Transverse colon (tissue), 4 donors: Measurements from ENCODE around the gene PPM1N.

Experiments used
- CTCF ChIP-seq, 5 experiments: fragments of 200-600 bp in 3 of 5; fragments of 450-650 bp in 2 of 5; sonication (generic) in 3 of 5; IDR thresholded peaks; 1 replicate in 2 of 5; 2 replicates in 3 of 5; pipeline ENCODE4 v1.5.1; 2016 to 2017; ENCODE audit warnings: antibody characterized with exemption in 5 of 5, inconsistent platforms in 3 of 5, mild to moderate bottlenecking in 2 of 5, moderate library complexity in 1 of 5
- EP300 ChIP-seq: sonication (generic); formaldehyde crosslinking; IDR thresholded peaks from one replicate; pipeline ENCODE4 v1.6.1; 2017; ENCODE audit warnings: antibody characterized with exemption, low read depth
- POLR2A ChIP-seq: fragments of 450-650 bp; IDR thresholded peaks from one replicate; pipeline ENCODE4 v1.6.1; 2016; ENCODE audit warnings: antibody characterized with exemption, mild to moderate bottlenecking, moderate library complexity
- POLR2AphosphoS5 ChIP-seq, 3 donors: sonication (generic); formaldehyde crosslinking; IDR thresholded peaks; one replicate each; pipeline ENCODE4 v1.6.1; 2016; ENCODE audit warnings: antibody characterized with exemption in 3 of 3

GRCh38 chr19:45477713-45478453, 20.4 kb upstream of the PPM1N start:
- TF ChIP-seq EP300, result no peak
- no peak for TF ChIP-seq CTCF (IDR thresholded peaks at IDR 0.05)
- TF ChIP-seq POLR2A, result no peak
- no peak for TF ChIP-seq POLR2AphosphoS5 (IDR thresholded peaks at IDR 0.05)
